Stimulated activated CD4-positive, alpha-beta T cell treated with anti-CD3 and anti-CD28 coated beads, TNF-alpha, amount 100 ng/mL, for 1 hour (primary cell): ENCODE data around the gene DIS3L2.

Source experiments
- DNase-seq, 3 donors: peaks; one replicate each; pipeline ENCODE4 v3.0.0-alpha.2; 2020; ENCODE audit warnings: low read depth in 3 of 3, low spot score in 1 of 3

Gene DIS3L2

GRCh38 chr2:232052591-232052990 lies 91.1 kb downstream of the DIS3L2 start:
- DNase-seq, result no peak

GRCh38 chr2:232053777-232054176 lies 92.3 kb downstream of the DIS3L2 start:
- DNase-seq, result no peak

- DNase-seq, result no peak
Observed at GRCh38 chr2:232058063-232058877, 96.8 kb downstream of the DIS3L2 start.

- DNase-seq, result no peak
Observed at GRCh38 chr2:232058931-232059330, 97.4 kb downstream of the DIS3L2 start.

- DNase-seq, result no peak
Observed at GRCh38 chr2:232061265-232061664, 99.8 kb downstream of the DIS3L2 start.

GRCh38 chr2:232073026-232073425 lies 111.5 kb downstream of the DIS3L2 start:
- DNase-seq, result no peak

- DNase-seq, result no peak
Observed at GRCh38 chr2:232073699-232074098, 112.2 kb downstream of the DIS3L2 start.

GRCh38 chr2:232075080-232075479 lies 113.6 kb downstream of the DIS3L2 start:
- DNase-seq, result no peak

GRCh38 chr2:232075859-232076258 lies 114.3 kb downstream of the DIS3L2 start:
- DNase-seq, result no peak

- DNase-seq, result no peak
Observed at GRCh38 chr2:232076272-232076671, 114.8 kb downstream of the DIS3L2 start.

GRCh38 chr2:232076736-232077135 lies 115.2 kb downstream of the DIS3L2 start:
- no peak for DNase-seq

GRCh38 chr2:232085164-232085563 lies 123.7 kb downstream of the DIS3L2 start:
- DNase-seq, result no peak

GRCh38 chr2:232085826-232086425 lies 124.4 kb downstream of the DIS3L2 start:
- no peak for DNase-seq

GRCh38 chr2:232088771-232089170 lies 127.3 kb downstream of the DIS3L2 start:
- no peak for DNase-seq

GRCh38 chr2:232094201-232094600 lies 132.7 kb downstream of the DIS3L2 start:
- no peak for DNase-seq

- DNase-seq, result no peak
Observed at GRCh38 chr2:232094883-232095282, 133.4 kb downstream of the DIS3L2 start.

GRCh38 chr2:232097260-232097659 lies 135.7 kb downstream of the DIS3L2 start:
- no peak for DNase-seq

GRCh38 chr2:232097758-232098157 lies 136.2 kb downstream of the DIS3L2 start:
- DNase-seq, result no peak

- DNase-seq, result no peak
Observed at GRCh38 chr2:232102380-232102779, 140.9 kb downstream of the DIS3L2 start.

GRCh38 chr2:232103140-232103737 lies 141.7 kb downstream of the DIS3L2 start:
- DNase-seq, result no peak

- DNase-seq, result no peak
Observed at GRCh38 chr2:232104076-232104646, 142.6 kb downstream of the DIS3L2 start.

GRCh38 chr2:232111551-232111950 lies 150.0 kb downstream of the DIS3L2 start:
- no peak for DNase-seq
